GM19035 (cell line): Measurements from ENCODE around the gene UPK1B.
"Not testable (repeated sequence)": the region's sequence is repeated elsewhere in the genome, so short reads cannot be mapped to it uniquely, and the experiment has no call there.

ENCODE experiments used
- ATAC-seq: cut with Tn5 transposase; IDR thresholded peaks from one replicate; pipeline ENCODE4 v1.9.1; 2021; ENCODE audit not compliant: unreplicated experiment

UPK1B gene

DNA sequence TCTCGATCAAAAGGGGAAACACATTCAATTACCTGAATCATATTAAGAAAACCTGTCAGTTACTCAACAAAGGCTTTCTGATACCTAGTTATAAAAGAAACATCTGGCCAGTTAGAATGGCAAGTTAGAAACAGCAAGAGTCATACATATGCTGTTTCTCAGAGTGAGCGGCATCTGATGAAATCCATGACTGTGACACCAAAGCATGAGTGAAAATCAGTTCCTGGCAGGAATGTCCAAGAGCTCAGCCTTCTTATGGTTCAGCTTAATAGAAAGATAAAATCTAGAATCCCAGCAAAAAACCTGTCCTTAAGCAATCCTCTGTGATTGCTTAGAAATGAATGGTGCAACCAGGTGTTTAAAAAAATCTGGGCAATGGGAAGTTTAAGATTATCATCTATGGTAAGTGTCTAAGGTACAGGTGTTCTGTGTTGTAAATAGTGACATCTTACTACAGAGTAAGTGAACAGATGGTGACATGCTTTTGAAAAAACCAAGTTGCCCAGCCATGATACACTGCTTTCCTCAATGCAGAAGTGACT lies 48.5 kb downstream of the UPK1B start:
- no peak for ATAC-seq

DNA sequence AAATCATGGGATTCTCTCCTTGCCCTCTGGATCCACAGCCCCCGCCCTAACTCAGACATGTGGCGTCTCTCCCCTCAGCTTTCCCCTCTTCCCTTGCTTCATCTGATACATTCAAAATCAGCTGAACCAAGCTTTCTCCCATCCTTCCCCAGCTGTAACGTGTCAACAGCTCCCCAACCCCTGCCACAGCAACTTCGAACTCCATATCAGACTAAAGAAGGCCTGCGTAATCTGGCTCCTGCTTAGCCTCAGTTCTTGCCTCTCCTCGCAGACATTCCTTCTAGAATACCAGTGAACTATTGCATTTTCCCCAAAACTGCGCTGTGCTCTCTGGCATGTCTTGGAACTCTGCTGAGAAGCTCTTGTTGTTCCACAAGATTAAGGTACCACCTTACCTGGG lies 49.0 kb downstream of the UPK1B start:
- ATAC-seq = no peak

DNA sequence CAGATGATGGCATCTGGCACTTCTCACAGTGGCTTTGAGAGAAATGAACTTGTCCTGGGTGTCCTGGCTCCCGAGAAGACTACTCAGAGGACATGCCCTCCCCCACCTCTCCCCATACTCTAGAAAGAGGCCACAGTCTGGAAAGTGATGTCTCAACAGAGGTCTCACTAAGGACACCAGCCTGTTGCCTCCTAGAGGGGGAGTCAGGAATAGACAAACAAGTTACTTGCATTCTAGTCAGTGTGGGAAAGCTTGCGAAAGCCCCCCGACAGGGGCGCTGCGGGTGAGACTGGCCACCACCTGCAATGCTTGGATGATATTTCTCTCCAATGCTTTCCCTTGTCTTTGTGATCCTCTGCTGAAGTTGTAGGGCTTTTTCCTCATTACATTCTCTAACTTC lies 50.1 kb downstream of the UPK1B start:
- no peak for ATAC-seq

- no peak for ATAC-seq
Observed at GRCh38 chr3:119225121-119225520, 51.7 kb downstream of the UPK1B start.

- ATAC-seq = no peak
Observed at GRCh38 chr3:119227070-119227850, 53.9 kb downstream of the UPK1B start.

GRCh38 chr3:119228373-119229145 lies 55.2 kb downstream of the UPK1B start:
- no peak for ATAC-seq

DNA sequence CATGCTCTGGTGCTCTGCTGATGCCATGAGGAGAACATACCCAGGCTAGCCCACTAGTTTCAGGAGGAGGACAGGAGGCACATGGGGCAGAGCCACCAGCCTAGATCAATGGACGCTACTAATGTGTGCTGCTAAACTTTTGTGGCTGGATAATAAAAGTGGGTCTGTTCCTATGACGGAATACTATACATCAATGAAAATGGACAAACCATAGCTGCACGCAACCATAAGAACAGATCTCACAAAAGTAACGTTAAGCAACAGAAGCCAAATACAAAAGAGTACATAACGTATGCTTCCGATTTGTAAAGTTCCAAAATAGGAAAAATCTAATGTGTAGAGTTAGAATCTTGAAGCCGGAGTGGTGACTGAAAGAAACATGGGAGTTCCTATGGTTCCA lies 55.8 kb downstream of the UPK1B start:
- no peak for ATAC-seq

GRCh38 chr3:119230071-119230470 lies 56.7 kb downstream of the UPK1B start:
- ATAC-seq = no peak

GRCh38 chr3:119230745-119231144 lies 57.3 kb downstream of the UPK1B start:
- no peak for ATAC-seq

DNA sequence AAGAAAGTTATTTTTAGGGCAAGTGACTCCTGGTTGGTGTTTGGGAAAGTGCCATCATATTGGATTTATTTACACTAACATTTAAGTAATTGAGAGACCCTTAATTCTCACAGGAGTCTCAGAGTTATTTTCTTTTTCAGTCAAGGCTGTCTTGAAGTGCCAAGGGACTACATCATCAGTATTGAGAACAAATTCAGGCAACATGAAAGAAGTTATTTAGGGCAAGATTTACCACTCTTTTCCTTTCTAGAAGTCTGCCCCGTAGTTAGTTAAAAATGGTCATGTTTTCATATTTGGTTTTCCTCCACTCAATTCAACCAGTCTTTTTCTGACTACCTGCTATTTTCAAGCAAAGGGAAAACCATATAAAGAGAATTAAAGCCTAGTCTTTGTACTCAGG lies 61.2 kb downstream of the UPK1B start:
- ATAC-seq = no peak

DNA sequence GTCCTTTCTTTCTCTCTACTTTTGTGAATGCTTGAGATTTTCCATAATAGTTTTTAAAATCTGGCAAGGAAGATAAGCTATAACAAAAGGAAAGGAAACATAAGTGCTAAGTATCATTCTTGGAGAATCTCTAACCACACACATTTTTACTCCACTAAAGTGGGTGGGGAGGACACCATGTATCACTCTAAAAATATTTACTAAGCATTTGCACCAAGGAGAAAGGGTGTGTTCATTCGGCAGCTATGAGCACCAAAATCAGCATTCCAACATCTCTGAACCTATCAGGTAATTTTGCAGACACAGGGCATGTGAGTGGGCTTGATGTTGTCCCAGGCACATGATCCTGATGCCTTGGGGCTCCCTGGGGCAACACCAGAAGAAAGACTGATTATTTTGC lies 61.8 kb downstream of the UPK1B start:
- no peak for ATAC-seq

GRCh38 chr3:119236756-119237155 lies 63.4 kb downstream of the UPK1B start:
- ATAC-seq = no peak

- ATAC-seq = no peak
Observed at GRCh38 chr3:119237299-119237698, 63.9 kb downstream of the UPK1B start.

- no peak for ATAC-seq
Observed at GRCh38 chr3:119238363-119238762, 65.0 kb downstream of the UPK1B start.

- no peak for ATAC-seq
Observed at GRCh38 chr3:119239206-119239820, 65.9 kb downstream of the UPK1B start.

DNA sequence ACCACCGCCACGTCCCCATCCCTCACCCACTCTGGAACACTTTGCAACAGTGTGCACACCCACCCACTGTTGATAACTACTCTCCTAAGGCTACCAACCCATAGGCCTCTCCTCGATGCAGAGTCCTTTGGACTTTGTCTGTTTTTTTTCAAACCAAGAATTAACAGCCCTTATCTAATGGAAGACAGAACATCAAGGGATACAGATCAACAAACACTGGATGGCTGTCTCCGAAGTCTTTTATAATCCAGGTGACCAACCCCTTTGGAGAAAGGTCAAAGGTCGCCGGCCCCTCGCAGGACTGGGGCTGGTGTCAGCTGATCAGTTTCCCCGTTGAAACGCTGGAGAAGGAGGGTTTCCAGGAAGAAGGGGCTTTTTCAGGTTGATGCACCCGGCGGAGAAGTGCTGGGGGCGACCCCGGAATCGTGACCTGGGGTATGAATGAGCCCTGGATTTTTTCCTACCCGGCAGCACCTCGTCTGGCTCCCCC lies 66.7 kb downstream of the UPK1B start:
- ATAC-seq = peak; percentile 11

DNA sequence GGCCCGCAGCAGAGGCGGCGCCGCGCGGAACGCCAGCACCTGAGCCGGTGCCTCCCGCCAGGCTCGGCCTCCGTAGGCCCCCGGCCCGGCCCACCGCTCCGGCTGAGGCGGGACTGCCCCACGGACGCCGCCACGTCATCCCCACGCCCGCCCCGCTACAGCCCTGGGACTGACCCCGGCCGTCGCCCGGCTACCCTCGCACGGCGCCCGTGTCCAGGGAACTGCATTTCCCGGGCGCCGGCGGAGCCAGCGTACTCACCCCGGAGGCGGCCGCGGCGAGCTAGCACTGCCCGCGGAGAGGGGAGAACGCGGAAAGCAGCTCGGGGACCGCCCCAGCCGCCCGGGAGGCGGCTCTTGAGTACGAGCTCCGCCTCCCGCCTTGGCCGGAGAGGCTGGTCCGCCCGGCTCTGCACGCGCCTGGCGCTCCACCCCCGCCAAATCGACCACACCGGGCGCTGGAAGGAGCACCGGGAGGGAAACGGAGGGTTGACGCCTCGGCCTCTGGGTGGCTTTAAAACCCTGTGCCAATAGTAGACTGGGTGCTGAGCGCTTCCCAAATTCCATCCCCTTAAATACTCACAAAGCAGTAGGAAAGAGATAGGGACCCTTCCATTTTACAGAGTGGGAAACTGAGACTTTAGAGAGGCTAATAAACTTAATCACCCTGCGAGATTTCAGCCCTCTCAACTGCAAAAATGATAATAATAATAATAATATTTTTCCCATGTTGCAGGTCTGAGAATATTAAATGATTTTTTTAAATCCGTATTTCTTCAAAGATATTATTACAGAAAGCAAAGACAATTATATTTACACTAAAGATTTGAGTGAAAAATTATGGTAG lies 67.4 kb downstream of the UPK1B start, which contains the start of gene B4GALT4:
Gene B4GALT4 (minus strand): TSS at position 288 of the 844 bp plus-strand sequence. CDS start 10,779 bp downstream, outside the sequence.
- peak; percentile 84 for ATAC-seq

- not testable (repeated sequence) for ATAC-seq
Observed at GRCh38 chr3:119242387-119243057, 69.1 kb downstream of the UPK1B start.

- ATAC-seq = not testable (repeated sequence)
Observed at GRCh38 chr3:119243058-119243529, 69.7 kb downstream of the UPK1B start.

DNA sequence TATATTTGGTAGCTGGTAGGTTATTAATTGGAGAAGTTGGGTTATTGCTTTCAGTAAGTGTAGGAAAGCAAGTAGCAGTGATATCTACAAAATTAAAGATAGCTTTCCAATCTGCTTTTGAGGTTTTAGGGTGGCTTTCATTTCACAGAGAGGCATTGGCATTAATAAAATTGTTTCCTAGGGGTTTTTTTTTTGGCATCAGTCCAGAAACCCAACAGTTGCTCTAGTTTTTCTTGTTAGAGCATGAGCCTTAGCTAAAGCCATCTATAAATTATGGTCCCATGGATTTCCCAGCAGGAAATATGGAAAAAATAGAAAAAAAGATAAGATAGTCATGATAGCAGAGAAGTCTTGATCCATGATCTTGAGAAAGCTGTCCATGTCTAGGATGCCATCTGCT lies 70.3 kb downstream of the UPK1B start:
- ATAC-seq = no peak
